Measurements from ENCODE around the gene ZNF414. TPM values are rescaled to one million over a fixed set of nuclear protein-coding genes. Genes with fewer than 3 reads are reported as not detected.

The ZNF414 gene
- total RNA-seq, 1 donor from 2014 or later, result 10.4 TPM

DNA sequence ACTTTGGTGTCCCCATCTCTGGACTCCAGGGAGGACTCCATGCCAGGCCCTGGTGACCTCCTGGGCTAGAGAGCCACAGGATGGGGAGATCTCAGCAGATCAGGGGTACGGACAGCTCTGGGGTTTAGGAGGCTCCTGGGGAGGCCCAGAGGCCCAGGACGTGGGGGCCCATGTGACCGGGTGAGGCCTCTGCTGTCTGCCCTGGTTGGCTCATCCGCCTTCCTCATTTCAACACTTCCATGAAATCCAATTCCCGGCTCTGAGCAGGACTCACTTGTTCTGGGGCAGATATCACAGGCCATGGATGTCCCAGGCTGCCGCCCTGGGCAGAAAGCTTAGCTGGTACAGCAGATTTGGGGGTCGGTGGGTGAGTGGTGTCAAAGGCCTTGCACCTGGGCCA, 10.5 kb downstream of the ZNF414 start:
- DNase-seq (ENCODE audit: low read depth), result no peak
- TF ChIP-seq, protein P1, sequence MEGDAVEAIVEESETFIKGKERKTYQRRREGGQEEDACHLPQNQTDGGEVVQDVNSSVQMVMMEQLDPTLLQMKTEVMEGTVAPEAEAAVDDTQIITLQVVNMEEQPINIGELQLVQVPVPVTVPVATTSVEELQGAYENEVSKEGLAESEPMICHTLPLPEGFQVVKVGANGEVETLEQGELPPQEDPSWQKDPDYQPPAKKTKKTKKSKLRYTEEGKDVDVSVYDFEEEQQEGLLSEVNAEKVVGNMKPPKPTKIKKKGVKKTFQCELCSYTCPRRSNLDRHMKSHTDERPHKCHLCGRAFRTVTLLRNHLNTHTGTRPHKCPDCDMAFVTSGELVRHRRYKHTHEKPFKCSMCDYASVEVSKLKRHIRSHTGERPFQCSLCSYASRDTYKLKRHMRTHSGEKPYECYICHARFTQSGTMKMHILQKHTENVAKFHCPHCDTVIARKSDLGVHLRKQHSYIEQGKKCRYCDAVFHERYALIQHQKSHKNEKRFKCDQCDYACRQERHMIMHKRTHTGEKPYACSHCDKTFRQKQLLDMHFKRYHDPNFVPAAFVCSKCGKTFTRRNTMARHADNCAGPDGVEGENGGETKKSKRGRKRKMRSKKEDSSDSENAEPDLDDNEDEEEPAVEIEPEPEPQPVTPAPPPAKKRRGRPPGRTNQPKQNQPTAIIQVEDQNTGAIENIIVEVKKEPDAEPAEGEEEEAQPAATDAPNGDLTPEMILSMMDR (conservative IDR thresholded peaks at IDR 0.05; ENCODE audit: low read depth, low read length), result no peak
- no peak overlapping the region for H3K4me3 ChIP-seq (ENCODE audit: low read depth, low read length)

DNA sequence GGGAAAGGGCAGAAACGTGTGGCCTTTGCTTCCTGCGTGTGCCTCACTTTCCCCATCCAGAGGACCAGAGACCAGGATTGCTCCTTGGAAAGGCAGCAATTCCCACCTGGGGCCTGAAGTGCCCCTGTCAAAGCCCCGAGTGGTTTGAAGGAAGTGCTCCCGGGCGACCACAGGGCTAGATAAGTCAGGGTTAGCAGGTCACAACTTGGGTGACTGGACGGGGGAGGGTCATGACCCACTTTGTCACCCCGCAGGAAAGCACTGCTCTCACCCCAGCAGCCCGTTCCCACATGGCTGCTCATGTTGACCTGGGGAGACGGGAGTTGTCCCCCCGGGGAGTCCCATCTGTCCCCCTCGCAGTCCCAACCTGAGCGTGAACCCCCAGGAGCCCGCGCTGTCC, 12.0 kb downstream of the ZNF414 start:
- TF ChIP-seq, protein P1 (conservative IDR thresholded peaks at IDR 0.05; ENCODE audit: low read depth, low read length), result no peak
- DNase-seq (ENCODE audit: low read depth), result no peak
- no peak overlapping the region for H3K4me3 ChIP-seq (ENCODE audit: low read depth, low read length)

DNA sequence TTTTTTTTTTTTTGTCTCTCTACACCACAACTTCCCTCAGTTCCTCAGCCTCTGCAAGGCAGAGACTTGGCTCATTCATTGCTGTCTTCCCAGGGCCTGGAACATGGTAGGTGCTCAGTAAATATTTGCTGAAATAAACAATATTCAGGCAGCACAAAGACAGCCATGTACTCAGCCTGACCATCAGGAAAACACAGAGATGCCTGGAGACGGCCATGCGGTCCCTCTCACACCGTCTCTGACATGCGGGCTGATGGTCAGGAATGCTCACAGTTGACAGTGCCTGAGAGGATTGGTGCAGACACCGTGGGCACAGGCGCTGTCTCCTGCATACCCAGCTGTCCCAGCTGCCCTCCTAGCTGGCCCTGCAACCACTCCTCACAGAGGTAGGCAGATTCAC, 12.5 kb downstream of the ZNF414 start:
- TF ChIP-seq, protein P1 (conservative IDR thresholded peaks at IDR 0.05; ENCODE audit: low read depth, low read length), result no peak
- H3K4me3 ChIP-seq (ENCODE audit: low read depth, low read length), result no peak overlapping the region

DNA sequence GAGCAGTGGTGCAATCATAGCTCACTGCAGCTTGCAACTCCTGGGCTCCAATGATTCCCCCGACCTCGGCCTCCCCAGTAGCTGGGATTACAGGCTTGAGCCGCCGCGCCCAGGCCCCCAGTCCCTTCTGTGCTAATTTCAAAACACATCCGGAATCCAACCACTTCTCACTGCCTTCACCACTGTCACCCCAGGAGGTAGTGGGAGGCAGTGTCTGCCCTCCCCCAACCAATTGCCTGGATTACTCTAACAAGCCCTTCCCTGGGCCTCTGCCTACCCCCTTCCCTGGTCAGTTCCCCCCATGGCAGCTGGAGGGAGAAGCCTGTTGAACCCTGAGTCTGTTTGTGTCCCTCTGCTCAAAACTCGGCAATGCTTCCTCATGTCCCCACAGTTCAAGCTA, 13.8 kb downstream of the ZNF414 start:
- H3K4me3 ChIP-seq (ENCODE audit: low read depth, low read length), result no peak overlapping the region
- DNase-seq (ENCODE audit: low read depth), result no peak
- TF ChIP-seq, protein P1 (conservative IDR thresholded peaks at IDR 0.05; ENCODE audit: low read depth, low read length), result no peak

More for the DNA sequence above, 12.5 kb downstream of the ZNF414 start:
- no peak for DNase-seq (ENCODE audit: low read depth)

DNA sequence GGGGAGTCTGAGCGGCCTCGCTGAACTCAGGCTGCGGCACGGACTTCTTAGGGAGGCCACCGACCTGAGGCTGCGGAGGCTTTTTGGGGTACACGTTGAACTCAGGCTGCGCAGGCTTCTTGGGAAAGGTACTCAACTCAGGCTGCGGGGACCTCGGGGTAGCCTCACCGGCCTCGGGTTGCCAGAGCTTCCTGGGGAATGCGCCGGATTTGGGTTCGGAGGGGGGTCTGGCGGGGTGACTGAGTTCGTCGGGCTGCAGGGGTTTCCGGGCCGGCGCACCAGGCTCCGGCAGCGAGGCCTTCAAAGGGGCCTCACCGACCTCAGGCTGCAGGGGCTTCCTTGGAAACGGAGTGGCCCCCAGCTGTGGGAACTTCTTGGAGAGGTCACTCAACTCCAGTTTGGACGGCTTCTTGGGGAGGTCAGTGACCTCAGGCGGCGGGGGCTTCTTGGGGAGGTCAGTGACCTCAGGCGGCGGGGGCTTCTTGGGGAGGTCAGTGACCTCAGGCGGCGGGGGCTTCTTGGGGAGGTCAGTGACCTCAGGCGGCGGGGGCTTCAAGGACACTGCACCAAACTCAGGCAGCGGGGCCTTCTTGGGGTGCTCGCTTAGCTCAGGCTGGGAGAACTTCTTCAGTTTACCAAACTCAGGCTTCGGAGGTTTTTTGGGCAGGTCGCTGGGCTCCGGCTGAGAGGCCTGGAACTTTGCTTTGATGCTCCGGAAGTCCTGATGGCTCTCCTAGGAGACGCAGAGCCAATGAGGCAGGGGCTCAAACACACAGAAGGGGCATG, 14.7 kb downstream of the ZNF414 start:
- DNase-seq (ENCODE audit: low read depth), result no peak
- no peak overlapping the region for H3K4me3 ChIP-seq (ENCODE audit: low read depth, low read length)
- TF ChIP-seq, protein P1 (conservative IDR thresholded peaks at IDR 0.05; ENCODE audit: low read depth, low read length), result no peak

DNA sequence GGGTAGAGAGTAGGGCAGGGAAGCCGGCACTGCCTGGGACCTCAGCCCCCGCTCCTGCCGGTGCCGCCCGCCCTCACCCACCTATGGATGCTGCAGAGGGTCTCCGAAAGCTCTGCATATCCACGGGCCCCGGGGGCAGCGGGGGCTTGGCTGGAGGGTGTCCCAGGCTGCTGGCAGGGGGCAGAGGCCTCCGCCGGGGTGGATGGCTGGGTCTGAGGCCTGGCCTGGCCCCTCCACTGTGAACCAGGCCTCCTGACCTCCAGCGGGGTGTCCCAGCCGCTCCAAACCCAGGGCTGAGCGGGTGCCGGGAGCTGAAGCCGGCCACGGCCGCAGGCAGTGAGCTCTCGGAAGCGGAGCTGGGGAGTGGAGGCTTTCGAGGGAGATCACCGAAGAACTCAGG, 15.7 kb downstream of the ZNF414 start:
- TF ChIP-seq, protein P1 (conservative IDR thresholded peaks at IDR 0.05; ENCODE audit: low read depth, low read length), result no peak
- no peak for DNase-seq (ENCODE audit: low read depth)
- no peak overlapping the region for H3K4me3 ChIP-seq (ENCODE audit: low read depth, low read length)

DNA sequence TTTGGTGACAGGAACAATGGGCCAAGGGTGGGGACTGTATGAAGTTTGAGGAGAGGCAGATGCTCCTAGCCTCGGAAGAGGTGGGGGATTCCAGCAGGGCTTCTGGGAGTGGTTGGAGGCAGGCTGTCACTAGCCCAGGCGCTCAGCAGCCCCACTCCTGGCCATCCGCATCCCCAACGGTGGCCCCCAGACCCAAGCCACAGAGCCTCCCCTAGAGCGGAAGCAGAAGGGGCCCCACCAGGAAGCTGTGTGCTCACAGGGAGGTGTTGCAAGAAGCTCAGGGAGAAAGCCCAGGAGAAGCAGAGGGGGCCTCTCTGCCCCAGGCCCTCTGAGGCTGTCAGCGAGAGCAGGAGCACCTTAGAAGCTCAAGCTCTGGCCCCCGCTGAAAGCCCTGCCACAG, 19.8 kb downstream of the ZNF414 start:
- no peak overlapping the region for H3K4me3 ChIP-seq (ENCODE audit: low read depth, low read length)
- TF ChIP-seq, protein P1 (conservative IDR thresholded peaks at IDR 0.05; ENCODE audit: low read depth, low read length), result no peak
- DNase-seq (ENCODE audit: low read depth), result no peak
